Measurements from ENCODE around the gene ETFA.
A peak's percentile ranks its signal among the peaks of the same experiment; 100 is the strongest.

- TF ChIP-seq CTCF (IDR thresholded peaks at IDR 0.05): peak; percentile 94
- TF ChIP-seq ZFX (IDR thresholded peaks at IDR 0.05; ENCODE audit: borderline replicate concordance): no peak
These were observed 120.3 kb downstream of the ETFA start for GRCh38 chr15:76190751-76191538.
